ENCODE data around the gene APOA1. TPM values are rescaled to one million over a fixed set of nuclear protein-coding genes. Genes with fewer than 3 reads are reported as not detected.

The APOA1 gene
- polyA plus RNA-seq, 12 donors = 0.75 to 46.8 (median 2.3) TPM; not detected in 1

- no peak for DNase-seq
Observed at GRCh38 chr11:116861539-116861938, 24.1 kb upstream of the APOA1 start.

GRCh38 chr11:116860303-116860702 is 22.9 kb upstream of the APOA1 start:
- no peak for DNase-seq

GRCh38 chr11:116859175-116859574 is 21.8 kb upstream of the APOA1 start:
- DNase-seq = no peak

- no peak for DNase-seq
Observed at GRCh38 chr11:116857936-116858335, 20.5 kb upstream of the APOA1 start.

- no peak for DNase-seq
Observed at GRCh38 chr11:116857316-116857715, 19.9 kb upstream of the APOA1 start.

- no peak for DNase-seq
Observed at GRCh38 chr11:116856423-116856822, 19.0 kb upstream of the APOA1 start.

GRCh38 chr11:116855413-116855812 is 18.0 kb upstream of the APOA1 start:
- no peak for DNase-seq

- no peak for DNase-seq
Observed at GRCh38 chr11:116853461-116854073, 16.1 kb upstream of the APOA1 start.

GRCh38 chr11:116852261-116853031 is 15.0 kb upstream of the APOA1 start:
- peak; percentile 24 for DNase-seq

- no peak for DNase-seq
Observed at GRCh38 chr11:116851626-116852025, 14.2 kb upstream of the APOA1 start.

GRCh38 chr11:116849486-116849885 is 12.1 kb upstream of the APOA1 start:
- no peak for DNase-seq

- no peak for DNase-seq
Observed at GRCh38 chr11:116849060-116849459, 11.6 kb upstream of the APOA1 start.

- no peak for DNase-seq
Observed at GRCh38 chr11:116847612-116848011, 10.2 kb upstream of the APOA1 start.

- DNase-seq = no peak
Observed at GRCh38 chr11:116844722-116845121, 7.3 kb upstream of the APOA1 start.

GRCh38 chr11:116843661-116844060 is 6.2 kb upstream of the APOA1 start:
- DNase-seq = no peak

GRCh38 chr11:116842909-116843308 is 5.5 kb upstream of the APOA1 start:
- DNase-seq = no peak

GRCh38 chr11:116842117-116842516 is 4.7 kb upstream of the APOA1 start:
- DNase-seq = no peak

GRCh38 chr11:116840746-116841296 is 3.4 kb upstream of the APOA1 start:
- no peak for DNase-seq

- DNase-seq = no peak
Observed at GRCh38 chr11:116840224-116840745, 2.9 kb upstream of the APOA1 start.

GRCh38 chr11:116838321-116839084 is 1.1 kb upstream of the APOA1 start:
- no peak for DNase-seq

GRCh38 chr11:116836632-116836991 is 810 bp downstream of the APOA1 start:
- no peak for DNase-seq

Measured in muscle of arm (tissue), 12 donors.